Measurements from ENCODE around the gene NAT8.
"Not testable (repeated sequence)": the region's sequence is repeated elsewhere in the genome, so short reads cannot be mapped to it uniquely, and the experiment has no call there.

NAT8 gene, protein sequence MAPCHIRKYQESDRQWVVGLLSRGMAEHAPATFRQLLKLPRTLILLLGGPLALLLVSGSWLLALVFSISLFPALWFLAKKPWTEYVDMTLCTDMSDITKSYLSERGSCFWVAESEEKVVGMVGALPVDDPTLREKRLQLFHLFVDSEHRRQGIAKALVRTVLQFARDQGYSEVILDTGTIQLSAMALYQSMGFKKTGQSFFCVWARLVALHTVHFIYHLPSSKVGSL
- 0 reads per million in 2 experiments for total RNA-seq

DNA sequence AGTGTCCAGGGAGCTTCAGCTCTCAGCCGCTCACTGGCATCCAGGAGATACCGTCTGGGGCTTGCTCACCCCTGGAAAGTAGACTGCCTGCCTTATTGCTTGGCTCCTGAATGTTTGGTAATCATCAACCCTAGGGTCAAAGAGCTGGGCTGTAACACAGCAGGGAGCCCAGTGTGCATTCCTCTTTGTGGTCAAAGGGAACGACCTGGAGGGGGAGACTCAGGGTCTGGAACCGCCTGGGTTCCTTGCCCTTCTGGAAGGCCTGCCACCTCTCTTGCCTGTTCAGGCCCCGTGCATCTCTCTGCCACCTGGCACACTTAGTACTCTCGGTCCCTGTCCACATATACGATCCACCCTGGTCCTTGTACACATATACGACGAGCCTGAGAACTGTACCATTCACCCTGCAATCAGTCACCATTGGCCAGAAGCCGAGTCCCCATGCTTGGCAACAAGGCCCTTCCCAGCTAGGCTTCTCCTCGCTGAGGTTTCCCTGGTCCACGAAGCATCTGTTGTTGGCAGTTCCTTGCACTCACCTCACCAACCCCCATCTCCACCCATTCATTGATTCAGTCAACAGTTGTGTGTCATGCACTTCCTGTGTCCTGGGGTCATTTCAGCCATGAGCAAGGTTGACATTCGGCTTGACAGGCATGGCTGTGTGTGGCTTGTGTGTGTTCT lies at the start of gene NAT8:
TSS of gene NAT8 (minus strand) at position 85 of the 681 bp plus-strand sequence. CDS start 794 bp downstream, outside the sequence.
- DNase-seq (ENCODE audit: low read depth) = no peak

DNA sequence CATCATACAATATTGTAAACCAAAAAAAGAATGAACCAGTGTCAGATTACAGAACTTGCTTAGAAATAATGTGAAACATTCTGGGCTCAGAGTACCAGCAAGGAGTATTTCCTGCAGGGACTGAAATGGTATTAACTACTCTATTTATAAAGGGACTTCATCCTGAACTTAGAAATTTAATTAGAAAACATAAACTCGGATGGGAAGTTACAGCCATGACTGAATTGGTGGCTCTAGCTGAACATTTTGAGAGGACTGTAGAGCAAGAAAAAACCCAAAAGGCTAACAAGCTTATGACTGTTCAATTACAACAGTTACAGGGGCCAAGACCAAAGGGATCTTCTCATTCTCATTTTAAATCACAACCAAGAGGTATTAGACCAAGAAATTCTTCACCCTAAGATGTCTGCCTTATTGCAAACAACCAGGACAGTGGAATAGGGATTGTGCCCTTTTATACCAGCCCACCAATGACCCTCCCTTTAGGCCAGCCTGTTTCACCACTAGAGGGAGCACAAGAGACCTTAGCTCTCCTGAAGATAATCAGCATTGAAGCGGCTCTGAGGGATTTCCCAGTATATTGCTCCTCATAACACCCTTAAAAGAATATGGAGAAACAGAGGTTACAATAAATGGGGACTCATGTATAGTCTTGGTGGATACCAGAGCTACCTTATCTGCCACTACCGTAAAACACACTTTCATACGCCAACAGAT lies 48.3 kb upstream of the NAT8 start:
- DNase-seq (ENCODE audit: low read depth) = not testable (repeated sequence)

DNA sequence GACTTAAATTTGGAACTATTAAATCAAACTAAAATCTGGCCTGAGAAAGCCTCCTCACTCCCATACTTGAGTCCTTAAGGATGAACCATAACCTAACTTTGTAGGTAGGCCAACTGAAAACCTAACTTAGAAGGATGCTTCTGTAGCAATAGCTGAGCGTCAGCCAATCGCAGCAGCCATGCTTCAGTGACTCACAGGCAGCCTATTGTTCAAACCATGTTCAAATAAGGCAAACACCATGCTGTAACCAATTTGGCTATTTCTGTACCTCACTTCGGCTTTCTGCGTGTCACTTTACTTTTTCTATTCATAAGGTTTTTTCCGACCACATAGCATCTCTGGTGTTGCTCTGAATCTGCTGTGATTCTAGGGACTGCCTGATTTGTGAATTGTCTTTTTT lies 46.3 kb upstream of the NAT8 start:
- DNase-seq (ENCODE audit: low read depth) = not testable (repeated sequence)

DNA sequence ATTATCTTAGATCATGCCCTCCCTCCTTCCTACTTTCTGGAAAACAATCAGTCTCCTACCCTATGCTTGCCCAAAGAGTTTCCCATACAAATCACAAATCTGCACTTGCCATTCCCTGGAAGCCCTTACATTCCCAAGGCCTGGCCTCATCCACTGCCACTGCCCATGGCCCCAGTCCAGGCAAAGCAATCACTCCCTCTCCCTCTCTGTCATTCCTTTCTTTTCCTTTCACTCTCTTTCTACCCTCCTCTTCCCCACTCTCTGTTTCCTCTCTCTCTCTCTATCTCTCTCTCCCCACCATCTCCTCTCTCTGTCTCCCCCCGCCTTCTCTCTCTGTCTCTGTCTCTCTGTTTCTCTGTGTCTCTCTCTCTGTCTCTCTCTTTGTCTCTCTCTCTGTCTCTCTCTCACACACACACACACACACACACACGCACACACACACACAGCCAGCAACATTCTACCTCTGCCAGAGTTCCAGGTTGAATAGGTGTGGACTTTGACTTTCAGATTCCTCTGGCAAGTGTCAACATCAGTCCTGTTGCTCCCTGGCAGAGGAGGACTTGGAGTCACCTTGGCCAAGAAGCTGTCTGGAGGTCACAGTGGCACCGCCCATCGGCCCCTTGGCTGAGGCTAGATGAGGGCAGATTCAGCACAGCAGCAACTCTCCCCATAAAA lies 43.7 kb upstream of the NAT8 start:
- no peak for DNase-seq (ENCODE audit: low read depth)

DNA sequence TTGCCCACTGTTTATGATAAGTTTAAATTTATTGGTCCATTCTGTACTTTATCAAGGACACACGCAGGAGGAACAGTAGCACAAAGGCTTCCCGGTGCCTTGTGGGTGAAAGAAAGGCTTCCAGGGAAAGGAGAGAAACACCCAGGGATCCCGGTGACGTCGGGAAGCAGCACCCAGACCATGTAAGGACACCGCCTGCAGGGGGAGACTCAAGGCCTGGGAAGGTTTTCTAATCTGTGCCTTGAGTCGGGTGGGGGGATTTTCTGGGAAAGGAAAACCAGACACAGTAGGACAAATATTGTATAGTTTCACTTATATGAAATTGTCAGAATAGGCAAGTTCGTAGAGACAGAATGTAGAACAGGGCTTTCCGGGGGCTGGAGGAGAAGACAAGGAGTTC lies 42.7 kb upstream of the NAT8 start:
- DNase-seq (ENCODE audit: low read depth) = not testable (repeated sequence)

DNA sequence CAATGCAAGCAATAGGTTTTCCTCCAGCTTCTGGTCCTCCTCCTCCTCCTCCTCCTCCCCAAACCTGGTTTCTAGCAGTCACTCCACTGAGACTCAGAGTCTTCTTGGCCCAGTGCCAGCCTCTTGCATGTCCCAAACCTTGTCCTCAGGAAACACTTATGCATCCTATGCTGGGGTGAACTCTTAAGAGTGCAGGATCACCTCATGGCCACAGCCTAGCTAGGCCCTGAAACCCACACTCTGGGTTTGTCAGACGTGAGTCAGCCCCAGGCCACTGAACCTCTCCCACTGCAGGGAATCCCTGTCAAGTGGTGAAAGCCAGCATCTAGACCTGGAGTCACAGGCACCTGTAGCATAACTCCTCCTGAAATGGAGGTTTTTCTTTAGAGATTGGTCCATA lies 42.1 kb upstream of the NAT8 start:
- not testable (repeated sequence) for DNase-seq (ENCODE audit: low read depth)

DNA sequence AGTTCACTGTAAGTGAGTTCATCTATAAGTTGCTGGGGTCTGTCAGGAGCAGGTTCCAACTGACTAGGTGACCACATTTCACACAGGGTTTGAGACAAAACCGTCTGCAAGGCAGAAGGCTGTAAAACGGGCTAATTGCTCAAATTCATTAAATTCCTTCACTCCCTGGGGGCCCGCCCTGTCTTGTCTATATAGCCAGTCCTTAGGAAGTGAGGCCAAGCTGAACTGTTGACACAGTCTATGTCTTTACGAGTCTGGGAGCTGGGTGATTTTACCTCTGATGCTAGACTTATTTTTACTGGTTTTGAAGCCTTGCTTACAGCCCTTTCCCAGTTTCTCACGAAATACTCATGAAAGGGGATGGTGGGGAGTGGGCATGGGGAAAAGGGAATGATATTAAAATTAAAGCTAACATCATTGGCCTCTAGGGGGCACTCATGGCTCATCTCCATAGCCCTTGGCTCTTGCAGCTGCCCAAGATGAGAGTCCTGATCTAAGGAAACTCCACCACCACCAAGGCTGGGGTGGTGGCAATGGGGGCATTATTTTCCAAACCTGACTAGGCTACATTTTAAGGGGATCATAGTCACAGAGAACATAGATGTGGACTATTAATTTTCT lies 37.8 kb upstream of the NAT8 start:
- not testable (repeated sequence) for DNase-seq (ENCODE audit: low read depth)

DNA sequence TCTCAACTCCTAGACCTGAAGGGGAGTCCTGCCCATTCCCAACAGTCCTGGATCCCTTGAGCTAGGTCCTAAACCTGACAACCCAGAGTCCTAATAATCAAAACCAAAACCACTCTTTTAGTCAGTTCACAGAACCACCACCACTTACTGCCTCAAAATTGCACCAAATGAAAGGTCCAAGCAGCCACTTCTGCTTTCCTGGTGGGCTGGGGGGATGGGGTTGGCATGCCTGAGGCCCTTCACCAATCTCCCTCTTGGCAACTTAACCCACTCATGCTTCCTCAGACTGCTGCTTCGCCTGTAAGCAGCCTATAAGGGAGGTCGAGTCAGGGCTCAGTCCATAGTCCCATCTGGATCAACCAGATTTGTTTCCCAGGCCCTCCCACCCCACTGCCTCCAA lies 37.0 kb upstream of the NAT8 start:
- DNase-seq (ENCODE audit: low read depth) = not testable (repeated sequence)

DNA sequence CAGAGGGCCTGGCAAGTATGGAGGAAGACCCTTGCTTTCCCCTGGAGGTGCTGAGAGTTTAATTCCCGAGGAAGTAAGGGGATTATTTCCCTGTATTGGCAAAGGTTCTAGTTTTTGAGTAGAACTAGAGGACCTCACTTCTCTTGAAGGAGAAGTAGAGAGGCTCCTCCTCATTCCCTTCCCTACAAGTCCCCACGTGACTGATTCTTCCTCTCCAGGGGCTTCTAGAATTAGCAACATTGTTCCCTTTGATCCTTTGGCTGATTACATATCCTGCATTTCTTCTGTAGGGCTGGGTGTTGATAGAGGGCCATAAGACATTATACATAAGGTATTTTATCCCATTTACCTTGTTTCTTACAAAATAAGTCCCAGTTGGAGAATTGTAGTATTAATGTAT lies 35.8 kb upstream of the NAT8 start:
- not testable (repeated sequence) for DNase-seq (ENCODE audit: low read depth)

DNA sequence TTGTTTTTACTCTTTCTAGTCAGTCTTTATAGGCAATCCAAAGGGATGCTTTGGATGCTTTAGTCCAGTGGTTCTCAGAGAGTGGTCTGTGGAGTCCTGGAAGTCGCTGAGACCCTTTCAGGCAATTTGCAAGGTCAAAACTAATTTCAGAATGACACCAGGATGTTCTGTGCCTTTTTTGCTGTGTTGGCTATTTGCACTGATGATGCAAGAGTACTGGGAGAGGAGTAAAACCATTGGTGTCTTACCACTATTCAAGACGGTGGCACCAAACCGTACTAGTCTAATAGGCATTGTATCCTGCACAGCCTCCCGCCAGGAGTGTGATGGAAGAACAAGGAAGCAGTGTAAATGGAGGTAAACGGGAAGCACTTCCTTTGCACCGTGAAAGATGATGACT lies 34.0 kb upstream of the NAT8 start:
- DNase-seq (ENCODE audit: low read depth) = not testable (repeated sequence)

DNA sequence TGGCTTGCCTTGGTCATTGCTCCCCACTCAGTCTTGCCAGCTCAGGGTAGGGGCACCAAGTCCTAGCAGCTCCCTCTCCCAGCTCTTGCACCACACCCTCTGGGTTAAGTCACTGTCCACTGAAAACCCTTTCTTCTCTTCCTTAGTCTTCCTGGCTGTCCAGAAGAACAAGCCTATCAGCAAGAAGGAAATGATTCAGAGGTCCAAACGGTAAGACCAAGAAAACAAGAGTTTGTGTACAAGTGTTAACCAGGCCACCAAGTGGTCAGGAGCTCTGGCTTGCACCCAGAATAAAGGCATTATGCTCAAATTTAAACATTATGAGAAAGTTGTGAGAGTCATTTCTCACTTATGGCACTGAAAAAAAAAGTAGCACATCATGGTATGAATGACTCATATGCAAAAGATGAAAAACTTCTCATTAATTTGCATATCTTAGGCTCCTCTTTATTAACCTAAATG lies 32.5 kb upstream of the NAT8 start:
- not testable (repeated sequence) for DNase-seq (ENCODE audit: low read depth)

DNA sequence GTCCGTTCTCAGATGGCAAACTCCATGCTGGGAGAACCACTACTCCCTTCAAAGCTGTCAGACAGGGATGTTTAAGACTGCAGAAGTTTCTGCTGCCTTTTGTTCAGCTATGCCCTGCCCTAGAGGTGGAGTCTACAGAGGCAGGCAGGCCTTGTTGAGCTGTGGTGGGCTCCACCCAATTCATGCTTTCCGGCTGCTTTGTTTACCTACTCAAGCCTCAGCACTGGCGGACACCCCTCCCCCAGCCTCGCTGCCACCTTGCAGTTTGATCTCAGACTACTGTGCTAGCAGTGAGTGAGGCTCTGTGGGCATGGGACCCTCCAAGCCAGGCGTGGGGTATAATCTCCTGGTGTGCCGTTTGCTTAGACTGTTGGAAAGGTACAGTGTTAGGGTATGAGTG lies 27.8 kb upstream of the NAT8 start:
- DNase-seq (ENCODE audit: low read depth) = not testable (repeated sequence)

DNA sequence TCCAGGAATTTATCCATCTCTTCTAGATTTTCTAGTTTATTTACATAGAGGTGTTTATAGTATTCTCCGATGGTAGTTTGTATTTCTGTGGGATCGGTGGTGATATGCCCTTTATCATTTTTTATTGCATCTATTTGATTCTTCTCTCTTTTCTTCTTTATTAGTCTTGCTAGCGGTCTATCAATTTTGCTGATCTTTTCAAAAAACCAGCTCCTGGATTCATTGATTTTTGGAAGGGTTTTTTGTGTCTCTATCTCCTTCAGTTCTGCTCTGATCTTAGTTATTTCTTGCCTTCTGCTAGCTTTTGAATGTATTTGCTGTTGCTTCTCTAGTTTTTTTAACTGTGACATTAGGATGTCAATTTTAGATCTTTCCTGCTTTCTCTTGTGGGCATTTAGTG lies 25.0 kb upstream of the NAT8 start:
- DNase-seq (ENCODE audit: low read depth) = not testable (repeated sequence)

DNA sequence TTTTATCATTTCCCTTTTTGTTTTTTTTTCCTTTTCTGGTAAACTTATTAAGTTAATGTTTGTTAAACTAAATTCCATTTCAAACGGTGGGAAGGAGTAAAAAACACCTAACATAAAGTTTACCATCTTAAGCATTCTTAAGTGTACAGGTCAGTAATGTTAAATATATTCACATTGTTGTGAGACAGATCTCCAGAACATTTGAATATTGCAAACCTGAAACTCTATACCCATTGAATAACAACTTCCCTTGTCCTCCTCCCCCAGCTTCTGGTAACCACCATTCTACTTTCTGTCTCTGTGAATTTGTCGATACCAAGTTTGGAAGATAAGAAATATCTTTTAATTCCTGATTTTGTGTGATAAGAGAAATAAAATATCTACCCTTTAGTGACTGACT lies 12.0 kb upstream of the NAT8 start:
- DNase-seq (ENCODE audit: low read depth) = no peak

DNA sequence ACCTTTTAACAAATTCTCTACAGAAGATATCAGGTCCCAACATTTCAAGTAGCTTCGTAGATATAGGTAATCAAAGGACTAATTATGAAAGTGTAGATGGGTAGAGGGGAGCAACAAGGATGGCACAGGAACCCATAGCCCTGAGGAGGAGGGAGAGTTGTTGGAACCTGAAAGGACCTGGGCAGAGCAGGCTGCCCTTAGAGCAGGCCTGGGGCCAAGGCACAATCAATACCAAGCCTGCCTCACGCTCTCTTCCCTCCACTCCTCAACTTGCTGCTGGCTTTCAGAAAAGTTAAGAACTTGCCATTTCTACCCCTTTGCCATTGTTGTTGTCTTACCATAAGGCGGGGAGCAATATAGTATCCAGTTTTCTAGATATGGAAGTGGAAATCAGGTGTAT lies 10.1 kb upstream of the NAT8 start:
- DNase-seq (ENCODE audit: low read depth) = no peak

DNA sequence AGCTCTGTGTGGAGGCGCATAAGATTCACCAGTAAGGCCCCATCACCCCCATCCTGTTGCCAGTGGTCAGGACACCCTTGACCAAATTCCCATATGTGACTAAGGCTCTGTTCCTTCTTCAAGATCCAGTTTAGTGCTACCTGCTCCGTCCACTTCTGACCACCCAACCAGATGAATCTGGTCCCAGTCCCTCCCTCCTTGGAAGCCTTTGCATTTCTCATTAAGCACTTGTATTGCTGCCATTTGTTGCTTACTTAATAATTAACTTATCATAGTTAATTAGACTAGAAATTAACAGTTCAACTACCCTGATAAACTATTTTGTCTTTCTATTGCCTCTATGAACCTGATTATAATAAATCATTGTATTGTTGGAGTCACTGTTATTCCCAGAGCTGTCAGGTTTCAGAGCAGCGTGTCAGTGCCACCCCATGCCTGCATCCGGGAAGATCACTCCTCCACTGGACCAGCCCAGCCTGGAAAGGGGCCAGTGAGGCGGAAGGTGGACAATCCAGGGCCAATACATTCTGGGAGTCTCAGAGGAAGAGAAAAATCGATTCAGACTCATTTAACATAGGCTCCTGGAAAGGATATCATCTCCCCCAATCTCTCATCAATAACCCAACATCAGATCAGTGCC lies 9.5 kb upstream of the NAT8 start:
- no peak for DNase-seq (ENCODE audit: low read depth)

DNA sequence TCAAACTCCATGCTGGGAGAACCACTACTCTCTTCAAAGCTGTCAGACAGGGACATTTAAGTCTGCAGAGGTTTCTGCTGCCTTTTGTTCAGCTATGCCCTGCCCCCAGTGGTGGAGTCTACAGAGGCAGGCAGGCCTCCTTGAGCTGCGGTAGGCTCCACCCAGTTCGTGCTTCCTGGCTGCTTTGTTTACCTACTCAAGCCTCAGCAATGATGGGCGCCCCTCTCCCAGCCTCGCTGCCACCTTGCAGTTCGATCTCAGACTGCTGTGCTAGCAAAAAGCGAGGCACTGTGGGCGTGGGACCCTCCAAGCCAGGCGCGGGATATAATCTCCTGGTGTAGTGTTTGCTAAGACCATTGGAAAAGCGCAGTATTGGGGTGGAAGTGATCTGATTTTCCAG lies 5.5 kb upstream of the NAT8 start:
- DNase-seq (ENCODE audit: low read depth) = not testable (repeated sequence)

DNA sequence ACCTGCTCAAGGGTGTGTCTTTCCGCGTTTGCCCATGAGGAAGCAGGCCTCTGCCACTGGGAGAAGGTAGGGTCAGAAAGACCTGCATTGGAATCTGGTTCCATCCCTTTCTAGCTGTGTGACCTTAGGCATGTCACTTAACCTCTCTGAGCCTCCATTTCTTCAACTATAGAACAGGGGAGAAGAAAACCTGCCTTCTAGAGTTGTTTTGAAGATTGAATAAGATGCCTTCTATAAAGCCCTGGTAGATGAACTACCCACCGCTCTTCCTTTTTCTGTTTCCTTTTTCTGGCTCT lies 507 bp downstream of the NAT8 start:
- DNase-seq (ENCODE audit: low read depth) = no peak

DNA sequence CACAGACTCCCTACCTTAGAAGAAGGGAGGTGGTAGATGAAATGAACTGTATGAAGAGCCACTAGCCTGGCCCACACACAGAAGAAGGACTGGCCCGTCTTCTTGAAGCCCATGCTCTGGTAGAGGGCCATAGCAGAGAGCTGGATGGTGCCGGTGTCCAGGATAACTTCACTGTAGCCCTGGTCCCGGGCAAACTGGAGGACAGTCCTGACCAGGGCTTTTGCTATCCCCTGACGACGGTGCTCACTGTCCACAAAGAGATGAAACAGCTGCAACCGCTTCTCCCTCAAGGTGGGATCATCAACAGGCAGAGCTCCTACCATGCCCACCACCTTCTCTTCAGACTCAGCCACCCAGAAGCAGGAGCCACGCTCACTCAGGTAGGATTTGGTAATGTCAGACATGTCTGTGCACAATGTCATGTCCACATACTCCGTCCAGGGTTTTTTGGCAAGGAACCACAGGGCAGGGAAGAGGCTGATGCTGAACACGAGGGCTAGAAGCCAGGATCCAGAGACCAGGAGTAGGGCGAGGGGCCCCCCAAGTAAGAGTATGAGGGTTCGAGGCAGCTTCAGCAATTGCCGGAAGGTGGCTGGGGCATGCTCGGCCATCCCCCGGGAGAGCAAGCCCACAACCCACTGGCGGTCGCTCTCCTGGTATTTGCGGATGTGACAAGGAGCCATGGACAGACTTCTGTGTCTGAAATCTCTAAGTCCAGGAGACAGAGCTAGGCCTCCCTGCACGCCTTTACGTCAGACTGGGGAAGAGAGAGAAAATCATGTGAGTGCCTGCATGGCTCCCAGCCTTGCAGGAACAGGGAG lies 1.1 kb downstream of the NAT8 start:
- DNase-seq (ENCODE audit: low read depth) = no peak

DNA sequence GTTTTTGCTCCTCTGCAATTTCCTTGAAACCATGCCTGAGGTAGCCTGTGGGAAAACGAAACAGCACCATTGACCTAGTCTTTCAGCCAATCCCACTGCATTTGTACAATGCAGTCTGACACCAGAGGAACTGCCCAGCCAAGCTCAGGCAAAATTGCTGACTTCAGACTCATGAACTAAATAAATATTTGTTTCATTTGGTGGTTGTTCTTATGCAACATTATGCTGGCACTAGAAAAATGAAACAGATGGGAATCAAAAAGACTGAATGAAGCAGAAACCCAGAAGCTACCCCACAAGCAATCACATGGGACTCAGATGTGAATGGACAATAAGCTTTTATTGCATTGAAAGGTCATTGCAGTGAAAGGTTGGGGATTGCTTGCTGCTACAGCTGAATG lies 1.7 kb downstream of the NAT8 start:
- no peak for DNase-seq (ENCODE audit: low read depth)

DNA sequence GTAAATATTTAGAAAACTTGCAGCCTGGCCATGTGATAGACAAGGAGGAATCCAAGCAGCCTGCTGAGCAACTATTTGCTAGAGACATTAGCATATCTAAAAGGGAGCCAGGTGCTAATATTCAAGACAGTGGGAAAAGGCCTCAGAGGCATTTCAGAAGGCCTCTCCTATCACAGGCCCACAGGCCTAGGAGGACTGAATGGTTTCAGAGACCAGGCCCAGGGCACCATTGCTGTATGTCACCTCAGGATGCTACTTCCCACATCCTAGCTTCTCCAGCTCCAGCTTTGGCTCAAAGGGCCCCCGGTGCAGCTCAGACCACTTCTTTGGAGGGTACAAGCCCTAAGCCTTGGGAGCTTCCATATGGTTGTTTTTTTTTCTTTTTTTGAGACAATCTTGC lies 3.8 kb downstream of the NAT8 start:
- no peak for DNase-seq (ENCODE audit: low read depth)
